Body of pancreas (tissue), 4 donors: ENCODE data around the gene SNAP25.

Source experiments
- POLR2A ChIP-seq, 3 donors: fragments of 450-650 bp; IDR thresholded peaks; one replicate each; pipeline ENCODE4 v1.6.1; 2016; ENCODE audit warnings: antibody characterized with exemption in 3 of 3, mild to moderate bottlenecking in 2 of 3
- TF ChIP-seq, protein P1 (sequence below), 7 experiments: fragments of 450-650 bp in 4 of 7; fragments of 200-600 bp in 3 of 7; sonication (generic) in 3 of 7; IDR thresholded peaks; one replicate each; pipeline ENCODE4 v1.5.1; 2016 to 2019; ENCODE audit warnings: antibody characterized with exemption in 7 of 7

DNA sequence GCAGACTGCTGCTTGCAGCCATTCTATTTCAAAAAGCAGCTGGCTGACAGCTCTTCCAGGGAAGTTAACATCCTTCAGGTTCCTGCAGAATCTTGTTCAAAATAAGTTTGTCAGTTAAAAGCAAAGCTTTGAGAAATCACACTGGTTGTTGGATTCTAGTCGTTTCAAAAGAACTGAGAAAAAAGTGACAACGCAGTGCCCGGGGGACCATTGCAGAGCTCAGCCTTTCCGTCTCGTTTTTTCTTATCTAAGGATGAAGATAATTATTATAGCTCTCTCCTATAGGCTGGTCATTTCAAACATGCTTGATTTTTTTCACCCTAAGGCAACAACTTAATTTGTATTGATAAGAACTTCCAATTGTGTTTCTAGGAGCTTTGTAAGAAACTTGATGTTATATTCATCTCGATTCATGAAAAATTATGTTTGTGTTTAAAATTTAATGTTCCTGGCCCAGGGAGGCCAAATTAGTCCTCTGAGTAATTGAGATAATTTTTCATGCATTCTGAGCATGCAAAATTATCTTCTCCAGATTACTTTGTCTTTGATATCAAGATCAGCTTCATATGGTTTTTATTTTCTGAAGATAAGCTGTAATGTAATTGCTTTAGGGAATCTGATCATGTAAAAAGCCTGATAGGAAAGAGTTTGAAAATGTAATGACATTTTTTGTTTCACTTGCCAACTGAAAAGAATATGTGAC lies 58.4 kb downstream of the SNAP25 start:
- no peak for TF ChIP-seq POLR2A (IDR thresholded peaks at IDR 0.05)
- TF ChIP-seq, protein P1, sequence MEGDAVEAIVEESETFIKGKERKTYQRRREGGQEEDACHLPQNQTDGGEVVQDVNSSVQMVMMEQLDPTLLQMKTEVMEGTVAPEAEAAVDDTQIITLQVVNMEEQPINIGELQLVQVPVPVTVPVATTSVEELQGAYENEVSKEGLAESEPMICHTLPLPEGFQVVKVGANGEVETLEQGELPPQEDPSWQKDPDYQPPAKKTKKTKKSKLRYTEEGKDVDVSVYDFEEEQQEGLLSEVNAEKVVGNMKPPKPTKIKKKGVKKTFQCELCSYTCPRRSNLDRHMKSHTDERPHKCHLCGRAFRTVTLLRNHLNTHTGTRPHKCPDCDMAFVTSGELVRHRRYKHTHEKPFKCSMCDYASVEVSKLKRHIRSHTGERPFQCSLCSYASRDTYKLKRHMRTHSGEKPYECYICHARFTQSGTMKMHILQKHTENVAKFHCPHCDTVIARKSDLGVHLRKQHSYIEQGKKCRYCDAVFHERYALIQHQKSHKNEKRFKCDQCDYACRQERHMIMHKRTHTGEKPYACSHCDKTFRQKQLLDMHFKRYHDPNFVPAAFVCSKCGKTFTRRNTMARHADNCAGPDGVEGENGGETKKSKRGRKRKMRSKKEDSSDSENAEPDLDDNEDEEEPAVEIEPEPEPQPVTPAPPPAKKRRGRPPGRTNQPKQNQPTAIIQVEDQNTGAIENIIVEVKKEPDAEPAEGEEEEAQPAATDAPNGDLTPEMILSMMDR (IDR thresholded peaks at IDR 0.05), result no peak
